Activated CD4-positive, alpha-beta T cell treated with anti-CD3 and anti-CD28 coated beads for 1 hour (primary cell): ENCODE results near the gene MAPK1IP1L.
"Not testable (repeated sequence)": the region's sequence is repeated elsewhere in the genome, so short reads cannot be mapped to it uniquely, and the experiment has no call there.

Experiments used
- DNase-seq: peaks from one replicate; pipeline ENCODE4 v3.0.0-alpha.2; 2020

The MAPK1IP1L gene

GRCh38 chr14:55051423-55052268, at the start of gene MAPK1IP1L:
MAPK1IP1L (plus strand) TSS chr14:55051647; CDS start chr14:55061684, 10,037 bp downstream.
- DNase-seq: peak; percentile 86

GRCh38 chr14:55005071-55005470, 46.4 kb upstream of the MAPK1IP1L start:
- no peak for DNase-seq

- no peak for DNase-seq
Measured at GRCh38 chr14:55015006-55015405, 36.4 kb upstream of the MAPK1IP1L start.

- no peak for DNase-seq
Measured at GRCh38 chr14:55019968-55020554, 31.4 kb upstream of the MAPK1IP1L start.

GRCh38 chr14:55024365-55024764, 27.1 kb upstream of the MAPK1IP1L start:
- not testable (repeated sequence) for DNase-seq

- DNase-seq: no peak
Measured at GRCh38 chr14:55025948-55026347, 25.5 kb upstream of the MAPK1IP1L start.

GRCh38 chr14:55026441-55026792, 25.0 kb upstream of the MAPK1IP1L start:
- no peak for DNase-seq

- peak; percentile 93 for DNase-seq
Measured at GRCh38 chr14:55026793-55027561, 24.5 kb upstream of the MAPK1IP1L start, which contains the start of the genes SOCS4 and WDHD1. SOCS4 (plus strand) TSS chr14:55027236; CDS start chr14:55043042, 15,806 bp downstream. WDHD1 (minus strand) TSS chr14:55027099; CDS start chr14:55026787, 312 bp downstream.

GRCh38 chr14:55028066-55028465, 23.4 kb upstream of the MAPK1IP1L start:
- no peak for DNase-seq

GRCh38 chr14:55028476-55028875, 23.0 kb upstream of the MAPK1IP1L start:
- no peak for DNase-seq

- DNase-seq: no peak
Measured at GRCh38 chr14:55031190-55031589, 20.3 kb upstream of the MAPK1IP1L start.

GRCh38 chr14:55037995-55038394, 13.5 kb upstream of the MAPK1IP1L start:
- not testable (repeated sequence) for DNase-seq

GRCh38 chr14:55038708-55039107, 12.7 kb upstream of the MAPK1IP1L start:
- DNase-seq: no peak

GRCh38 chr14:55043528-55043927, 7.9 kb upstream of the MAPK1IP1L start:
- no peak for DNase-seq

- no peak for DNase-seq
Measured at GRCh38 chr14:55045087-55045486, 6.4 kb upstream of the MAPK1IP1L start.

- no peak for DNase-seq
Measured at GRCh38 chr14:55047301-55048053, 4.0 kb upstream of the MAPK1IP1L start.

- DNase-seq: no peak
Measured at GRCh38 chr14:55048900-55049436, 2.5 kb upstream of the MAPK1IP1L start.

- DNase-seq: no peak
Measured at GRCh38 chr14:55051165-55051422, 353 bp upstream of the MAPK1IP1L start.

GRCh38 chr14:55052269-55052930, 953 bp downstream of the MAPK1IP1L start:
- no peak for DNase-seq

- DNase-seq: no peak
Measured at GRCh38 chr14:55053018-55053417, 1.6 kb downstream of the MAPK1IP1L start.

- DNase-seq: no peak
Measured at GRCh38 chr14:55053500-55053899, 2.1 kb downstream of the MAPK1IP1L start.

GRCh38 chr14:55054098-55054497, 2.7 kb downstream of the MAPK1IP1L start:
- DNase-seq: no peak
